Osteoblast (primary cell): ENCODE measurements around the gene TMEM30B. TPM values are rescaled to one million over a fixed set of nuclear protein-coding genes. Genes with fewer than 3 reads are reported as not detected.
A peak's percentile ranks its signal among the peaks of the same experiment; 100 is the strongest.

Source experiments
- DNase-seq: peaks from one replicate; pipeline ENCODE4 v3.0.0; 2011; ENCODE audit warnings: low spot score, mixed read lengths; ENCODE audit not compliant: insufficient read length; ENCODE audit errors: missing footprints
- H2AFZ ChIP-seq: 2 replicates; pipeline ENCODE4 v1.6.0; 2011; ENCODE audit warnings: mild to moderate bottlenecking, low read length
- H3K27ac ChIP-seq: 2 replicates; pipeline ENCODE4 v1.5.1; 2011; ENCODE audit warnings: mild to moderate bottlenecking, low read depth, low read length, moderate library complexity
- H3K27me3 ChIP-seq: 2 replicates; pipeline ENCODE4 v1.6.0; 2012; ENCODE audit warnings: mild to moderate bottlenecking, control low read depth, inconsistent platforms, low read length, moderate library complexity; ENCODE audit not compliant: insufficient read depth
- H3K36me3 ChIP-seq: 2 replicates; pipeline ENCODE4 v1.5.1; 2011; ENCODE audit warnings: mild to moderate bottlenecking, low read length, control low read depth, moderate library complexity; ENCODE audit not compliant: insufficient read depth
- H3K4me1 ChIP-seq: 2 replicates; pipeline ENCODE4 v1.5.1; 2011; ENCODE audit warnings: mild to moderate bottlenecking, low read length, control low read depth, moderate library complexity; ENCODE audit not compliant: insufficient read depth
- H3K4me2 ChIP-seq: 2 replicates; pipeline ENCODE4 v1.6.0; 2011; ENCODE audit warnings: mild to moderate bottlenecking, low read length; ENCODE audit not compliant: insufficient read depth
- H3K4me3 ChIP-seq: fragments of 200-600 bp; sonication (generic); 3 replicates; pipeline ENCODE4 v1.5.1; 2012; ENCODE audit warnings: mild to moderate bottlenecking, low read length, inconsistent platforms; ENCODE audit not compliant: insufficient read depth
- H3K79me2 ChIP-seq: 2 replicates; pipeline ENCODE4 v1.6.0; 2012; ENCODE audit warnings: mild to moderate bottlenecking, low read length, control low read depth, inconsistent platforms; ENCODE audit not compliant: insufficient read depth
- H3K9me3 ChIP-seq: 2 replicates; pipeline ENCODE4 v1.5.1; 2011; ENCODE audit warnings: low read depth, low read length, control low read depth
- H4K20me1 ChIP-seq: 2 replicates; pipeline ENCODE4 v1.6.0; 2012; ENCODE audit warnings: mild to moderate bottlenecking, low read length, control low read depth; ENCODE audit not compliant: insufficient read depth
- total RNA-seq: library from RNA; depleted of rRNA; stranded (reverse); fragments of >200 nt; gene quantifications from 2 replicates; pipeline ENCODE4 v1.2.3, GENCODE V29; 2012
- TF ChIP-seq, protein P1 (sequence below): IDR thresholded peaks from 2 replicates; pipeline ENCODE4 v1.5.1; 2011; ENCODE audit warnings: mild to moderate bottlenecking, low read depth, low read length, moderate library complexity; ENCODE audit errors: extremely low read depth

TMEM30B gene
- total RNA-seq, 1 donor, result 1.1 TPM

DNA sequence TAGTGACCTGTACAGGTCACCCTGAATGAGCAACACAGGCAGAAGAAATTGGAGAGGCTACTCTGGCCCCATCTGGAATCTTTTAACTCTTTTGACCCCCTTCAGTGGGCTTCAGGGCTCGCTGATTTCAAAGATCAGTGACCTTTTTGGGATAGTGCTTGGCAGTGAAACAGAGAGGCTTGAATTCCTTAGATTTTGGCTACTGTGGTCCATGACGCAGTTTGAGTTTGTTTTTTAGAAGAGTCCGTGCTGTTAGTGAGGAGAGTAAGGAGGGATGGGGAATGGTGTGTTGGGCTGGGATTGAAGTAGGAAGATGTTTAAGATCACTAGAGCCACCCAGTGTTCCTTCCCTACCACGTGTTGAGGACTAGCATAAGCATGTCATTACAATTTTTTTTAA lies 16.5 kb downstream of the TMEM30B start:
- no peaks in the 10 kb centered on the region for H3K9me3 ChIP-seq
- TF ChIP-seq, protein P1, sequence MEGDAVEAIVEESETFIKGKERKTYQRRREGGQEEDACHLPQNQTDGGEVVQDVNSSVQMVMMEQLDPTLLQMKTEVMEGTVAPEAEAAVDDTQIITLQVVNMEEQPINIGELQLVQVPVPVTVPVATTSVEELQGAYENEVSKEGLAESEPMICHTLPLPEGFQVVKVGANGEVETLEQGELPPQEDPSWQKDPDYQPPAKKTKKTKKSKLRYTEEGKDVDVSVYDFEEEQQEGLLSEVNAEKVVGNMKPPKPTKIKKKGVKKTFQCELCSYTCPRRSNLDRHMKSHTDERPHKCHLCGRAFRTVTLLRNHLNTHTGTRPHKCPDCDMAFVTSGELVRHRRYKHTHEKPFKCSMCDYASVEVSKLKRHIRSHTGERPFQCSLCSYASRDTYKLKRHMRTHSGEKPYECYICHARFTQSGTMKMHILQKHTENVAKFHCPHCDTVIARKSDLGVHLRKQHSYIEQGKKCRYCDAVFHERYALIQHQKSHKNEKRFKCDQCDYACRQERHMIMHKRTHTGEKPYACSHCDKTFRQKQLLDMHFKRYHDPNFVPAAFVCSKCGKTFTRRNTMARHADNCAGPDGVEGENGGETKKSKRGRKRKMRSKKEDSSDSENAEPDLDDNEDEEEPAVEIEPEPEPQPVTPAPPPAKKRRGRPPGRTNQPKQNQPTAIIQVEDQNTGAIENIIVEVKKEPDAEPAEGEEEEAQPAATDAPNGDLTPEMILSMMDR, result no peak
- H3K4me3 ChIP-seq, result no peak overlapping the region
- DNase-seq, result no peak
- H4K20me1 ChIP-seq, result no peaks in the 10 kb centered on the region
- no peaks in the 10 kb centered on the region for H3K27me3 ChIP-seq
- no peaks in the 10 kb centered on the region for H3K36me3 ChIP-seq
- no peak overlapping the region for H3K4me2 ChIP-seq
- no peaks in the 10 kb centered on the region for H3K79me2 ChIP-seq
- H2AFZ ChIP-seq, result no peak overlapping the region
- H3K4me1 ChIP-seq, result peaks cover 26% of the 10 kb centered on the region
- no peak overlapping the region for H3K27ac ChIP-seq

DNA sequence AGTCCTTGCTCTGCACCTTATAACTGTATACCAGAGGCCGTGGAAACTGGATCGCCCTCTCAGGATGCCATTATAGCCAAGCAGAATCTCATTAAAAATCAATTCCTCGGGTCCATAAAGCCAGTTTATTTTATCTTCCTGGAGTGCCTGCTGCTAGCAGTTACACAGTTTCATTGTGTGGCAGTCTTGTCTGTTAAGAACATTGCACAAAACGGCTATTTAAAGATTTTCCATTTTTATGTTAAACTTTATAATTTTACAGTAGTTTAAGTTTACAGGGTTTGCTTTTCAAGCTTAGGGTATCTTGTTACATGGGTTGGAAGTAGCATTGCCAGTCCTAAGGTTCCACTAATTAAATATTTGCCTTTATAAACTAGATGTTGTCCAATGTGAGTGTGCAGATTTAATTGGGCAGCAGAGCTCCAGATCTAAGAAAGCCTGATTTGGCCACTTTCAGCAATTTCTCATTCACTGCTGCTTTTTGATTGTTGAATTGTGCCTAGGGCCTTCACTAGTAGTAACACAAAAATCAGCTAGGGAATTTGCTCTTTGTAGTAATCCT lies 17.0 kb downstream of the TMEM30B start:
- Histone ChIP-seq H3K4me3 (no peak overlapping the region), H4K20me1 (no peaks in the 10 kb centered on the region), H3K4me1 (peaks cover 25% of the 10 kb centered on the region), H3K79me2 (no peaks in the 10 kb centered on the region), H3K27ac (no peak overlapping the region), H3K4me2 (no peak overlapping the region), H3K27me3 (no peaks in the 10 kb centered on the region), H3K9me3 (no peaks in the 10 kb centered on the region), H3K36me3 (no peaks in the 10 kb centered on the region), H2AFZ (no peak overlapping the region)
- TF ChIP-seq, protein P1, result no peak
- no peak for DNase-seq

DNA sequence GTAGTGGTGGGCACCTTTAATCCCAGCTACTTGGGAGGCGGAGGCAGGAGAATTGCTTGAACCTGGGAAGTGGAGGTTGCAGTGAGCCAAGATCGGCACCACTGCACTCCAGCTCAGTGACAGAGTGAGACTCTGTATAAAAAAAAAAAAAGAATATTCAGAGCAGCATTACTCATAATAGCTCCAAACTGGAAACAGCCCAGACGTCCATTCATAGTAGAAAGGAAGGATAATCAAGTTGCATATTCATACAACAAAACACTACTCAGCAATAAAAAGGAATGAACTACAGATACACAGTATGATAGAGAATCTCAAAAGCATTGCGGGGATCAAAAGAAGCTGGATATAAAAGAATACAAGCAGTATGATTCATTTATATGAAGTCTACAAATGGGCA lies 19.1 kb downstream of the TMEM30B start:
- Histone ChIP-seq H3K79me2 (no peaks in the 10 kb centered on the region), H2AFZ (no peak overlapping the region), H4K20me1 (no peaks in the 10 kb centered on the region), H3K36me3 (no peaks in the 10 kb centered on the region), H3K27me3 (no peaks in the 10 kb centered on the region), H3K4me2 (peak overlapping the region; percentile 40), H3K27ac (peak overlapping the region; percentile 72), H3K4me3 (no peak overlapping the region), H3K9me3 (no peaks in the 10 kb centered on the region), H3K4me1 (peaks cover 27% of the 10 kb centered on the region)
- no peak for DNase-seq
- TF ChIP-seq, protein P1, result no peak

DNA sequence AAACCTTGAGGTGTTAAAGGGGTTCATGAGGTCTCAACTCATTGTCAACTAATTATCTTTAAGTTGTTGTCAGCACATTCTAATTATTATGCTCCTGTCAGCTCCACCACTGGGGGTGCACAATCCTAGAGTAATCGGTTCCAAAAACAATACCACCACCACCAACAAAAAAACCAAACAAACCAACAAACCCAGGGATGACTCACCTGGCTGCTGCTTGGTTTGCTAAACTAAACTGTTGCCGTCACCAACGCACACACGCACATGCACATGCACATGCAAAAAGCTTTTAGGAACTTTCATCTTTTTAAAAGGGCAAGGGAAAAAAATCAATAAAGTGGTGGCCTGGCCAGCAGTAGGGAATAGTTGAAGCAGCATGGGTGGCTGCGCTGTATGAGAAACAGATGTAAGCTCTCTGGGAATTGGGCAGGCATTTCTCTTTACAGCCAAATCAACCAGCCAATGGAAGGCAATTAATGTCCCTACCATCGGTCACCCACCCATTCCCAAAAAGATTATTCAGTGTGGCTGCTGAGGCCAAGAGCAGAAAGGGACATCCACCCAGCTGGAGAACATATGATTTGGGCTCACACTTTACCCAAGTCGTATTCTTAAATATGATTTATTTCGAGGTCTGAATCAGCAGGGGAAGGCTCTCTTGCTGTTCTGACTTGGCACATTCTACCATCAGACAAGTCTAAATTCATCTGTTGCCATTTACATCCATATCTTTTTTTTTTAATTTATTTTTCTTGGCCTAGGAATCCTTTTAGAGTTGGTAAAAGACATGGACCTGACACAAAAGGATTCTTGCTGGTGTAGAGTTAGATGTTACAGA lies 20.0 kb downstream of the TMEM30B start:
- H4K20me1 ChIP-seq, result no peaks in the 10 kb centered on the region
- H3K4me2 ChIP-seq, result peak overlapping the region; percentile 40
- H3K27ac ChIP-seq, result peak overlapping the region; percentile 72
- no peaks in the 10 kb centered on the region for H3K36me3 ChIP-seq
- H2AFZ ChIP-seq, result no peak overlapping the region
- H3K27me3 ChIP-seq, result no peaks in the 10 kb centered on the region
- peaks cover 27% of the 10 kb centered on the region for H3K4me1 ChIP-seq
- no peak overlapping the region for H3K4me3 ChIP-seq
- DNase-seq, result no peak
- H3K9me3 ChIP-seq, result no peaks in the 10 kb centered on the region
- H3K79me2 ChIP-seq, result no peaks in the 10 kb centered on the region
- TF ChIP-seq, protein P1, result peak; percentile 51
